GM21447 (cell line): Measurements from ENCODE around the gene CDH13.

Experiments
- ATAC-seq: cut with Tn5 transposase; IDR thresholded peaks from one replicate; pipeline ENCODE4 v1.9.1; 2021; ENCODE audit not compliant: unreplicated experiment

CDH13 gene

DNA sequence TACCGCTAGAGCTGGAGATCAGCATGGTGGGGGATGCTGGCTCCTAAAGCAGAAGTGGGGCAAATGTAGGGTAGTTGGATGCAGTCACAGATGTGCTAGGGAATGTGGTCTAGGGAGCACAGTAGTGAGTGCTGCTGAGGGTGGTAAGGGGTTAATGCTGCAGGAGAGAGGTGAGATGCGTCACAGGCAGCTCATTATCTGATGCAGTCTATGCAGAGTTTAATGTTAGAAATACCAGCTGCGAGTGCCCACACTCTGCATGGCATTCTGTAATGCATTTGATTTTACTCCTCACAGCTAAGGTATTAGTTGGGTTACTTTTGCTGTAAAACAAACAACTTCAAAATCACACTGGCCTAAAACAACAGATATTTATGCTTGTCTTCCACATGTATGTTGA lies 689.7 kb downstream of the CDH13 start:
- ATAC-seq = no peak

GRCh38 chr16:83318390-83318789 lies 691.6 kb downstream of the CDH13 start:
- no peak for ATAC-seq

GRCh38 chr16:83328936-83329335 lies 702.2 kb downstream of the CDH13 start:
- no peak for ATAC-seq

DNA sequence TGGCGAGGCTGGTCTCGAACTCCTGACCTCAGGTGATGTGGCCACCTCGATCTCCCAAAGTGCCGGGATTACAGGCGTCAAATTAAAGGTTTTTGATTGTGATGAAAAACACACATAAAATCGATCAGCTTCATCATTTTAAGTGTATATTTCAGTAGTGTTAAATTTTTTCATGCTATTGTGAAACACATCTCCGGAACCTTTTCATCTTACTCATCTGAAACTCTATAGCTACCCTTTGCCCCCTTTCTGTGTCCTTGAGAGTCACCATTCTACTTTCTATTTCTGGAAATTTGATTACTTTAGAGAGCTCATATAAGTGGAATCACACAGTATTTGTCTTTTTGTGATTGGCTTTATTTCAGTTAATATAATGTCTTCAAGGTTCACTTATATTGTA lies 702.7 kb downstream of the CDH13 start:
- ATAC-seq = no peak

DNA sequence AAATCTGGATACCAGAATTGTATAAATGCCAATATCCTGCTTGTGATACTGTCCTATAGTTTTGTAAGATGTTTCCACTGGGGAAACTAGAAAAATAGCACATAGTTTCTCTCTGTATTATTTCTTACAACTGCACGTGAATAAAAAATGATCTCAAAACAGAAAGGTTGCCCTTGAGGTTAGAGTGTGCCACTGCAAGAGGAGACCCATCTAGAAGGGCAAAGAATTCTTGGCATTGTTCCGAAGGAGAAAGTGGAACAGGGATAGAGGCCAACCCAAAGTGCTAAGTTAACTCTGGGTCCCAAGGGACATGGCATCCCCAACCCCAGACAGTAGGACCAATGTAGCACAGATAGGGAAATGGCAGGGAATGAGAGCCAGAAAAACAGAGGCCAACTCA lies 703.5 kb downstream of the CDH13 start:
- no peak for ATAC-seq

DNA sequence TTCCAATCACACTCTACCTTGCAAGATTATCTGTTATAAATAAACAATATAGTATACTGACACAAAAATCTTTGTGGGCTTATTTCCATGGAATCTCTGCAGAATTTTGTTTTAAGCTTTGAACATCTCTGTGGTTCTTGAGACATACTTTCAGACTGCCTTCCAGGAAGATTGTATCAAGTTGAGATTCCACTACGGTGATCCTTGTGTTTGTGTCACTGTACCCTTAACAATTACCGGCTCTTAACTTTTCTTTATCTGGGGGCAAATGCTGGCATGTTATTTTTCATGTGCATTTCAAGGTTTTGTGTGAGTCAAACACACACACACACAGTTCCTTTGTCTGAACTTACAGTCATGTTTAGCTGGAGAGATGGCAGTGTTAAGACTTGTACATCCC lies 708.3 kb downstream of the CDH13 start:
- no peak for ATAC-seq

- no peak for ATAC-seq
Observed at GRCh38 chr16:83336603-83337002, 709.8 kb downstream of the CDH13 start.

- ATAC-seq = no peak
Observed at GRCh38 chr16:83338138-83338537, 711.4 kb downstream of the CDH13 start.

- ATAC-seq = no peak
Observed at GRCh38 chr16:83338941-83339340, 712.2 kb downstream of the CDH13 start.

DNA sequence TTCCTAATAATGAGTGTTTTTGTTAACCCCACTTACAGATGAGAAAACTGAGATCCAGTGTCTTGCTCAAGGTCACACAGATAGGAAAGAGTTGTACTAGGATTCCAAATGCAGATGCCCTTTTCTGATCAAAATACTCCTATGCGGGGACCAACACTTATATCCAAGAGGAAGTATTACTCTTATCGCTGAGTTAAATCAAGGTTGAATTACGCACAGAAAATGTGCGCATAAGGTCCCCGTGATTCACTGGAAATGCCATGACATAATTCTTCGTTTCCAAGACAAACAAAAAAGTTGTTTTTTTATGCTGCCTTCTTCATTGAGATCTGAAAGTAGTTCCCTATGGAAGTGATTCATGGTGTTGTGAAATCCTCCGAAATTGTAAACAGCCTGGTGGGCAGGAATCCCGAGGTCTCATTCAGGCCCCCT lies 717.2 kb downstream of the CDH13 start:
- ATAC-seq = no peak

DNA sequence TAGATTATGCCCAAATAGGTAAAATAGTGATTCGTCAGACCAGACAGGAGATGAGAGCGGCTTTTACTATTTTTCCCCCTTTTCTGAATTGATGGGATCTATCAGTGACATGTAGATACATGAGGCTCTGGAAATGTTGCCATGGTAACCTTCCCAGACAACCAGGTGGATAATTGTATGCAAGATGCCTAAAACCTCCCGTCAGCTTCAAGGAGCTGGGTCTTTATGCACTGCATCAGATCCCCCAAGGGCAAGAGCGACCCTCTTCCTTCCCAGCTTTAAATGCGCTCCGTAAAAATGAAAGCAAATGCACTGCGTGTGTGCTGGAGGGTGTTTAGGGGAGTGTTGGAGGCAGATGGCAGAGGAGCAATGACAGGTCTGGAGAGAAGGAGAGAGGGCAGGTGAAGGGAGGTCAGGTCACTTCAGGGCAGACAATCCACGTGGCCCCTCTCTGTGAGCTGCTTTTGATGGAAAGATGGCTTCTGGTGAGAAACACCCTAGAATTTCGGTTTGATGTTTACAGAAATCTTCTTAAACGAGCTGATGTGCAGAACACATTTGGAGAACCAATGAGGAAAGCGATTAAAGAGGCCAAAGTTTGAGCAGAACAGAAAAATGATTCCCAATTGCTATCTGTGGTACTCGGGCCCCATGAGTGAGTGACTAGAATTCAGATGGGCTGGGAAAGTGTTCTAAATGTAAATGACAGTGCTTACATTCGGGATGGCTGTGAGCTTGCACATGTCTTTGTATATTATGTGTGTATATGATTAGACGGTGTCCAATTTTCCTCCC lies 719.3 kb downstream of the CDH13 start:
- no peak for ATAC-seq

GRCh38 chr16:83348991-83349390 lies 722.2 kb downstream of the CDH13 start:
- no peak for ATAC-seq

GRCh38 chr16:83350481-83350880 lies 723.7 kb downstream of the CDH13 start:
- no peak for ATAC-seq

DNA sequence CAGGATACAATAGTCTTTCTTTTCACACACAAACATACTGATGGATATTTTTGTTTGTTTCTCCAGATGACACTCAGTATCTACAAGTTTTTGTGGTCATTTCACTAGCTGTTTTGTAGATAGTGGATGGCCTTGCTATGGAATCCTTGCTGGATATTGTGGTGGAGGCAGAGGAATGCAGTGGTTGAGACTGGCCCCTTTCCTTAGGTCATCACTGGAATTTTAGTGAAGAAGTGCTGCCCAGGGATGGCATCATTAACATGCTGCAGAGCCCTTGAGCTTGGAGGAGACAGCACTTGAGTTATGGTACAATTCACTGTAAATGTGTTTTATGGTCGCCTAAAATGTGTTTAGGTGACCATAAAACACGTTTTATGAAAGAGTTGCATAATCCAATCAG lies 725.1 kb downstream of the CDH13 start:
- no peak for ATAC-seq

GRCh38 chr16:83353241-83353640 lies 726.5 kb downstream of the CDH13 start:
- no peak for ATAC-seq

DNA sequence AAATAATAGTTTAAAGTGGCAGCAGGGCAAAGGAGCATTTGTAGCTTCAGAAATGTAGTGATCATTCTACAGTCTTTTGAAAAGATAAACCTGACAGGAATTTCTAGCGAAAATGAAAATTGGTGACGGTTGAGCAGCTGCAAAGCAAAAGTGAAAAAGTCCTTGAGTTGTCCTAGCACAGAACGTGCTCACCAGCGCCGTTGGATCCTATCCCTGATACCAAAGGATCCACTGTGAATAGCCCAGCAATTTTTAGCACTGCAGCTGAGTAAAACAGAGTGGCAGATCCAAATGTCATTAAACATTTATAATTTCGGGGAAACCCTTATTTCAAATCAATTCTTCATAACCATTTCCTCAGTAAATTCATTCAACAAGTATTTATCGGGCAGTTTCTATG lies 727.2 kb downstream of the CDH13 start:
- no peak for ATAC-seq

- no peak for ATAC-seq
Observed at GRCh38 chr16:83355570-83356218, 728.9 kb downstream of the CDH13 start.

DNA sequence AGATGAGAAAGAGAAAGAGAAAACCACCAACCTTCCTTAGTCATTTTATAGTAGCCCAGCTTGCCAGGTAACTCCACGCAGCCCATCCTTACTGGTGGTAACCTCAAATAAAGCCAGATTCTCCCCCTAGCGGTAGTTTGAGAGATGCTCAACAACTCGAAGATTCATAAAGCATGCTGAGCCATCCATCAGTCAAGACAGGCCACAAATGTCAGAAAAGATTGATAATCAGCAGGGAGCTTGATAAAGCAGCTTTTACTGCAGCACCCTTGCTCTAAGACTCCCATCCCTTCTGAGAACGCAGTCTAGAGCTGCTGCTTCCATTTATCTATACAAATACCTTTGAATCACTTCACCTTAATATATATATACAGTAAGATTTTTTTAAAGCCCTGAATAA lies 729.5 kb downstream of the CDH13 start:
- no peak for ATAC-seq

- ATAC-seq = no peak
Observed at GRCh38 chr16:83356986-83357385, 730.2 kb downstream of the CDH13 start.

DNA sequence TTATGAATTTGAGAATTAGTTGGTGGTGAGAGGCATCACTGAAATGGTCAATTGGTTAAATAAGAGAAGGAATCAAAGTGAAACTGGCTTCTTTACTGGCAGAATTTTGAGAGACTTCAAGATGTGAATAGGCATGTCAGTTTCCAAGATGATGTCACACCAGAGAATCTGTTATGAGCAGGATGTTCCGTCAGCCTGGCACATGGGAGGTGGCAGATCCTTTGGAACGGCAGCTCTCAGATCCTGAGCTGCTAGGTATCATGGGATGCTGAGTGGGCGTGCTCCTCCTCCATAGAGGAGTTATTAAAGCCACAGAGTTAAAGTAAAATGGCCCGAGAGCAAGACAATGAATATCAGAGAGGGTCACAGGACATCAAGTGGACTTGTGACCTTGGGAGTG lies 736.8 kb downstream of the CDH13 start:
- no peak for ATAC-seq

DNA sequence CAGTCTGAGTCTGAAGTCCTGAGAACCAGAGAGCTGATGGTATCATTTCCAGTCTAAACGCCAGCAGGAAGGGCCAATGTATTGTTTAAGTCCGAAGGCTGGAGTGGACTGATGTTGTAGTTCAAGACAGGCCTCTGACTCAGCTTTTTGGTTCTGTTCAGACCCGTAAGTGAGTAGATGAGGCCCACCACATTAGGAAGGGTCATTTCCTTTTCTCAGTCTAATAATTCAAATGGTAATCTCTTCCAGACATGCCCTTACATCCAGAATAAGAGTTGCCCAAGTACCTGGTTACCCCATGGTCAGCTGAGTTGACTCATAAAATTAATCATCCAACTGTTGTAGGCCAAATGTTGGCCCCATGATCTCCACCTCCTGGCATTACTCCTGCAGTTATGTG lies 738.4 kb downstream of the CDH13 start:
- ATAC-seq = no peak

DNA sequence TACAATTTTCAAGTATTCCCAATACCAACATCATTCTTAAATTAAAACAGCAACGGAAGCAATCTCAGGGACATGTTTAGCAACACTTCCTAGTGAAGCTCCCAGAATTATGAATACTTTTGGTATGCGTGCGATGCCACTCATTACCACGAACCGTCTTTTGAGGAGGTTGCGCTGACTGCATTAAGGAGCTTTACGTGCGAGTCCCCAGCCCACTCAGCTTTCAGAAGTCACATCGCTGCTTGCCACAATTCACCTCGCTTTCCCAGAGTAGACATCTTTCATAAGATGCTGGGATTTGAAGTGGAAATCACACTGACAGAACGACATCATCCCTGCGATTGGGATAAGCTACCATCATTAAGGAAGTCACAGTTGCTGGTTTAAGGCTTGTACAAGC lies 739.5 kb downstream of the CDH13 start:
- no peak for ATAC-seq

- ATAC-seq = no peak
Observed at GRCh38 chr16:83374979-83375378, 748.2 kb downstream of the CDH13 start.
